ENCODE results near the gene SND1.

GRCh38 chr7:127940381-127941160 lies 288.6 kb downstream of the SND1 start:
- TF ChIP-seq CTCF (IDR thresholded peaks at IDR 0.05), result no peak
- no peak for TF ChIP-seq POLR2A (IDR thresholded peaks at IDR 0.05)

Measured in body of pancreas (tissue), 4 donors.